B cell (primary cell): ENCODE data around the gene FMO2. TPM values are rescaled to one million over a fixed set of nuclear protein-coding genes. Genes with fewer than 3 reads are reported as not detected.

Experiments
- ATAC-seq: fragments of 200-7000 bp; cut with Tn5 transposase; one replicate; pipeline ENCODE4 v1.10.0; 2021; ENCODE audit warnings: low read depth, mild to moderate bottlenecking, moderate number of reproducible peaks, moderate library complexity
- CTCF ChIA-PET: fragments of 350-600 bp; sonication (Branson Sonifier 250); formaldehyde crosslinking; loops from one replicate; lab custom pipeline; 2021; ENCODE audit warnings: antibody characterized with exemption, inconsistent platforms; lab: Charles Lee
- POLR2A ChIA-PET: fragments of 350-600 bp; sonication (Branson Sonifier 250); formaldehyde crosslinking; loops from one replicate; lab custom pipeline; 2021; ENCODE audit warnings: antibody characterized with exemption; lab: Charles Lee
- DNase-seq: peaks from one replicate; pipeline ENCODE4 v3.0.0; 2013
- H2AFZ ChIP-seq: 2 replicates; pipeline ENCODE4 v1.6.1; 2012; ENCODE audit warnings: mild to moderate bottlenecking, low read depth, low read length; ENCODE audit not compliant: insufficient read depth, poor library complexity, severe bottlenecking
- H3K27ac ChIP-seq, 2 donors: 1 replicate in 1 of 2; 2 replicates in 1 of 2; pipeline ENCODE4 v1.5.1; 2012 to 2013; ENCODE audit warnings: low read length in 2 of 2, mild to moderate bottlenecking in 2 of 2, moderate library complexity in 1 of 2
- H3K27me3 ChIP-seq, 4 experiments: fragments of 200-600 bp in 1 of 4; sonication (generic) in 1 of 4; replicated peaks in 1 of 4; 1 replicate in 2 of 4; 2 replicates in 2 of 4; pipeline versions ENCODE4 v1.6.1 to v1.7.0; 2013 to 2016; ENCODE audit warnings: low read length in 3 of 4, mild to moderate bottlenecking in 2 of 4, mixed read lengths in 1 of 4, moderate library complexity in 1 of 4; ENCODE audit not compliant: insufficient read depth in 4 of 4, control insufficient read depth in 3 of 4; ENCODE audit errors: control extremely low read depth in 1 of 4
- H3K36me3 ChIP-seq, 2 experiments: replicated peaks in 1 of 2; 1 replicate in 1 of 2; 2 replicates in 1 of 2; pipeline versions ENCODE4 v1.6.1 to v1.7.1; 2013; ENCODE audit warnings: low read length in 1 of 2; ENCODE audit not compliant: insufficient read depth in 2 of 2, control insufficient read depth in 1 of 2; ENCODE audit errors: control extremely low read depth in 1 of 2, extremely low read depth in 1 of 2
- H3K4me1 ChIP-seq, 2 donors: fragments of 200-600 bp in 1 of 2; sonication (generic) in 1 of 2; 1 replicate in 1 of 2; 2 replicates in 1 of 2; pipeline versions ENCODE4 v1.5.1 to v1.6.1; 2013 to 2017; ENCODE audit warnings: low read length in 2 of 2; ENCODE audit not compliant: control insufficient read depth in 2 of 2, insufficient read depth in 2 of 2
- H3K4me2 ChIP-seq: replicated peaks from 2 replicates; pipeline ENCODE3; 2012; ENCODE audit warnings: mild to moderate bottlenecking, low read depth, low read length; ENCODE audit not compliant: poor library complexity, severe bottlenecking
- H3K4me3 ChIP-seq, 5 experiments: fragments of 200-600 bp in 1 of 5; sonication (generic) in 1 of 5; 1 replicate in 3 of 5; 2 replicates in 2 of 5; pipeline versions ENCODE4 v1.5.1 to v1.7.0; 2011 to 2016; ENCODE audit warnings: low read length in 4 of 5, mild to moderate bottlenecking in 4 of 5, low read depth in 2 of 5, control low read depth in 1 of 5, moderate library complexity in 1 of 5; ENCODE audit not compliant: insufficient read depth in 1 of 5; ENCODE audit errors: control extremely low read depth in 1 of 5, extremely low read depth in 1 of 5
- H3K79me2 ChIP-seq: fragments of 200-600 bp; sonication (generic); one replicate; pipeline ENCODE4 v1.6.0; 2016; ENCODE audit warnings: low read length; ENCODE audit not compliant: control insufficient read depth, insufficient read depth
- H3K9ac ChIP-seq: fragments of 200-600 bp; sonication (generic); 2 replicates; pipeline ENCODE4 v1.6.1; 2017; ENCODE audit warnings: mild to moderate bottlenecking, low read length, moderate library complexity
- H3K9me3 ChIP-seq, 3 donors: one replicate each; pipeline versions ENCODE4 v1.6.1 to v1.7.1; 2013; ENCODE audit warnings: low read length in 2 of 3; ENCODE audit not compliant: control insufficient read depth in 2 of 3, insufficient read depth in 1 of 3; ENCODE audit errors: control extremely low read depth in 1 of 3
- H4K20me1 ChIP-seq: 2 replicates; pipeline ENCODE4 v1.6.0; 2012; ENCODE audit warnings: mild to moderate bottlenecking, low read length; ENCODE audit not compliant: insufficient read depth, control insufficient read depth, poor library complexity, severe bottlenecking
- H3K27ac Mint-ChIP-seq: one replicate; pipeline ENCODE4 v1.8.0; 2021; ENCODE audit warnings: mixed read lengths
- H3K27me3 Mint-ChIP-seq: one replicate; pipeline ENCODE4 v1.8.0; 2021; ENCODE audit warnings: mixed read lengths
- H3K4me1 Mint-ChIP-seq: one replicate; pipeline ENCODE4 v1.8.0; 2021; ENCODE audit warnings: mixed read lengths
- H3K4me3 Mint-ChIP-seq: one replicate; pipeline ENCODE4 v1.8.0; 2021; ENCODE audit warnings: mixed read lengths
- H3K9me3 Mint-ChIP-seq: one replicate; pipeline ENCODE4 v1.8.0; 2022; ENCODE audit warnings: mixed read lengths; ENCODE audit not compliant: insufficient read depth
- EZH2 ChIP-seq: IDR thresholded peaks from 2 replicates; pipeline ENCODE4 v1.6.1; 2012; ENCODE audit warnings: borderline replicate concordance, low read depth, mild to moderate bottlenecking, moderate library complexity, low read length; ENCODE audit not compliant: insufficient read depth, poor library complexity, severe bottlenecking
- WGBS: methylation state at CpG from one replicate; pipeline ENCODE4 v1.1.5; 2013; ENCODE audit warnings: missing lambda C conversion rate; ENCODE audit not compliant: insufficient coverage; 5-methylcytosine and 5-hydroxymethylcytosine counted together
- intact Hi-C: fragments of 100-400 bp; cut with micrococcal nuclease; formaldehyde crosslinking; loops from one replicate; pipeline ENCODE4 v1.10.0; 2022
- polyA plus RNA-seq: library from polyadenylated mRNA; depleted of rRNA; stranded (reverse); fragments of >200 nt; gene quantifications from 2 replicates; pipeline ENCODE4 v1.2.3, GENCODE V29; 2012
- total RNA-seq, 2 donors: library from RNA; stranded (reverse); fragments of 120-200 nt in 1 of 2; gene quantifications; 1 replicate in 1 of 2; 2 replicates in 1 of 2; pipeline versions ENCODE4 v1.2.3 to v1.2.4, GENCODE V29; 2013 to 2022
- TF ChIP-seq, protein P1 (sequence below): fragments of 200-600 bp; IDR thresholded peaks from one replicate; pipeline ENCODE4 v1.8.0; 2022; ENCODE audit warnings: antibody characterized with exemption, mild to moderate bottlenecking

FMO2 gene
- total and polyA plus RNA-seq, 2 donors (not counting 1 experiment from before 2014, with no cell fraction given), result not detected

GRCh38 chr1:171159148-171159547, 26.0 kb upstream of the FMO2 start:
- no peaks in the 10 kb centered on the region for H3K79me2 ChIP-seq
- peaks cover 5% of the 10 kb centered on the region for H3K27me3 Mint-ChIP-seq
- no CpG with 5 or more reads among the region's 2 CpGs for WGBS

GRCh38 chr1:171160211-171160610, 24.9 kb upstream of the FMO2 start:
- Histone ChIP-seq H3K4me1 (no peaks in the 10 kb centered on the region), H3K9me3 (peaks cover 0 to 1% (median 0%) of the 10 kb centered on the region in 3 donors), H3K27me3 (no peaks in the 10 kb centered on the region), H3K27ac (no peak overlapping the region), H3K36me3 (no peaks in the 10 kb centered on the region), H2AFZ (no peak overlapping the region), H3K4me3 (no peak overlapping the region), H4K20me1 (no peaks in the 10 kb centered on the region), H3K79me2 (no peaks in the 10 kb centered on the region), H3K9ac (no peak overlapping the region), H3K4me2 (no peak overlapping the region)
- Mint-ChIP-seq H3K4me3 (no peak overlapping the region), H3K27me3 (peaks cover 5% of the 10 kb centered on the region), H3K4me1 (no peaks in the 10 kb centered on the region), H3K9me3 (no peaks in the 10 kb centered on the region), H3K27ac (no peak overlapping the region)
- WGBS, result 60% methylated on average over 1 of the region's 3 CpGs
- DNase-seq, result no peak
- ATAC-seq, result no peak
- TF ChIP-seq, protein P1, sequence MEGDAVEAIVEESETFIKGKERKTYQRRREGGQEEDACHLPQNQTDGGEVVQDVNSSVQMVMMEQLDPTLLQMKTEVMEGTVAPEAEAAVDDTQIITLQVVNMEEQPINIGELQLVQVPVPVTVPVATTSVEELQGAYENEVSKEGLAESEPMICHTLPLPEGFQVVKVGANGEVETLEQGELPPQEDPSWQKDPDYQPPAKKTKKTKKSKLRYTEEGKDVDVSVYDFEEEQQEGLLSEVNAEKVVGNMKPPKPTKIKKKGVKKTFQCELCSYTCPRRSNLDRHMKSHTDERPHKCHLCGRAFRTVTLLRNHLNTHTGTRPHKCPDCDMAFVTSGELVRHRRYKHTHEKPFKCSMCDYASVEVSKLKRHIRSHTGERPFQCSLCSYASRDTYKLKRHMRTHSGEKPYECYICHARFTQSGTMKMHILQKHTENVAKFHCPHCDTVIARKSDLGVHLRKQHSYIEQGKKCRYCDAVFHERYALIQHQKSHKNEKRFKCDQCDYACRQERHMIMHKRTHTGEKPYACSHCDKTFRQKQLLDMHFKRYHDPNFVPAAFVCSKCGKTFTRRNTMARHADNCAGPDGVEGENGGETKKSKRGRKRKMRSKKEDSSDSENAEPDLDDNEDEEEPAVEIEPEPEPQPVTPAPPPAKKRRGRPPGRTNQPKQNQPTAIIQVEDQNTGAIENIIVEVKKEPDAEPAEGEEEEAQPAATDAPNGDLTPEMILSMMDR, result no peak
- no peak for TF ChIP-seq EZH2
- ChIA-PET POLR2A (no interaction called here), CTCF (no interaction called here)
- intact Hi-C loops, result no loop called here

More at GRCh38 chr1:171159148-171159547, 26.0 kb upstream of the FMO2 start:
- no peak overlapping the region for H3K27ac ChIP-seq
- DNase-seq, result no peak
- Mint-ChIP-seq H3K27ac (no peak overlapping the region), H3K4me1 (no peaks in the 10 kb centered on the region), H3K4me3 (no peak overlapping the region), H3K9me3 (no peaks in the 10 kb centered on the region)
- TF ChIP-seq EZH2, result no peak
- TF ChIP-seq, protein P1, result no peak
- ChIA-PET POLR2A (no interaction called here), CTCF (no interaction called here)
- H2AFZ ChIP-seq, result no peak overlapping the region
- H3K4me1 ChIP-seq, result no peaks in the 10 kb centered on the region
- H3K9me3 ChIP-seq, result peaks cover 0 to 1% (median 0%) of the 10 kb centered on the region in 3 donors
- H3K36me3 ChIP-seq, result no peaks in the 10 kb centered on the region
- H3K4me2 ChIP-seq, result no peak overlapping the region
- intact Hi-C loops, result no loop called here
- no peaks in the 10 kb centered on the region for H4K20me1 ChIP-seq
- no peak overlapping the region for H3K9ac ChIP-seq
- no peak overlapping the region for H3K4me3 ChIP-seq
- H3K27me3 ChIP-seq, result no peaks in the 10 kb centered on the region
- ATAC-seq, result no peak
